Germinal center (tissue), 1 donor: ENCODE measurements around the gene ZNF396.

Source experiments
- DNase-seq: peaks from one replicate; pipeline ENCODE4 v3.0.0; 2012; ENCODE audit warnings: mixed read lengths, low spot score

Gene ZNF396

DNA sequence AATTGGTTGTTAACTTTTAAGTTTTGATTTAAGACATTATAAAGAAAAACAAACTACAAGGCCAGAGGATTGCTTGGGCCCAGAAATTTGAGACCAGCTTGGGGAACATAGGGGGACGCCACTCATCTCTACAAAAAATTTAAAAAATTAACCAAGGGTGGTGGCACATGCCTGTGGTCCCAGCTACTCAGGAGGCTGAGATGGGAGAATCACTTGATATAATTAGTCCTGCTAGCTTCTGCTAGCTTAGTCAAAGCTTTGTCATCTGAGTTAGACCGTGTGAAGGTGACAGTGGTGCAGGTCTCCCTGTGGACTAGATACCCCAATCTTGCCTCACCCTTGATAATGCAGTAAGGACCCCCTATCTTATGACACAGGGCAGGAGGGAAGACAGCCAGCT is 6.0 kb upstream of the ZNF396 start:
- DNase-seq, result no peak

GRCh38 chr18:35379421-35379820 is 2.3 kb upstream of the ZNF396 start:
- DNase-seq, result no peak

GRCh38 chr18:35378574-35378896 is 1.4 kb upstream of the ZNF396 start:
- DNase-seq, result no peak

DNA sequence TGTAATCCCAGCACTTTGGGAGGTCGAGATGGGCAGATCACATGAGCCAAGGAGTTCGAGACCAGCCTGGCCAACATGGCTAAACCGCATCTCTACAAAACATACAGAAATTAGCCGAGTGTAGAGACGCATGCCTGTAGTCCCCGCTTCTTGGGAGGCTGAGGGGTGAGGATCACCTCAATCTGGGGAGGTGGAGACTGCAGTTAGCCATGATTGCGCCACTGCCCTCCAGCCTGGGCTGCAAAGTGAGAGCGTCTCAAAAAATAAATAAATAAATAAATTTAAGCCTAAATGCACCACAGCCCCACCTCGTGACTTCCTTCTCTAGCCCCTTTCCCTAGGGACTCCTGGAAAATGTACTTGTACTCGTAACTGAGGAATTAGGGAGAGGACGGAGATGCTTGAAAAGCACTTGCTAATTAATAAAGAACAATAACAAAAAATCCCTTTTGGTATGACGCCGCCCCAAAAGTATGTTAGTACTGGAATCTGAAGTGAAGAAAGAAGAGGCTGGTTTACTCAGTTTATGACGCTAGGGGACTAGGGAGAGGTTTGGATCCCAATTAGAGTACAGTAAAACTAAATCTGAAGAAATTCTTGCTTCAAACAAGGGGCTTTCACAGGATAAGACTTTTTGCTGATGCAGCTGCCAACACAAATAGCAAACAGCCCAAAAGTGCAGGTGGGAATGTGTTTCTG is 887 bp upstream of the ZNF396 start:
- no peak for DNase-seq

DNA sequence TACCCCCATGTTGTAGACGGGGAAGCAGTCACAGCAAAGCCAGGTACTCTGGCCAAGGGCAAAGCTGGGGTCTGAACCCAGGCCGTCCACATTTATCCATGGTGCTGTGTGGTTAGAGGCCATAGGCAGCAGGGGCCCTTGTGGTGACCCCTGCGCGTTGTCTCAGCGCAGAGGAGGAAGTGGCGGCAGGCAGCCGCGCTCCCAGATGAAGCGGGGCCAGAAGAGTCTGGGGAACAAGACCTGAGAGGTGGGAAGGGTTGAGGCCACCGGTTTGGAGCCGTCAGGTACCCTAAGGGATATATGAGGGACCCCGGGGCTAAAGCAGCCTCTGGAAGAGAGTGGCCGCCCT is 770 bp downstream of the ZNF396 start:
- peak; percentile 53 for DNase-seq

DNA sequence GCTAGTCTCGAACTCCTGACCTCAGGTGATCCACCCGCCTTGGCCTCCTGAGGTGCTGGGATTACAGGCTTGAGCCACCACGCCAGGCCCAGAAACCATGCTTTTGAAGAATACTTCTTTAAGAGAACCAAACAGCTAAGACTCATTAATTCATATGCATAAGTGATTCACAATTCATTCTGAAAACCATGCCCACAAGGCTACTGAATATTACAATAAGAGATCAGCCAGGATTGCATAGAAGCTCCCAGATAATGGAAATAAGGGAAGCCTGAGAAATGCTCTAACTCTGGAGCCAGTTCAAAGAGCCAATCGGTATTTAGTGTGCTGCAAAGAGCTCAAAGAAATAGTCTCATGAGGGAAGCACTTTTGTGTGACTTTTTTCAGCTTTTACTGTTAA is 2.4 kb downstream of the ZNF396 start:
- DNase-seq, result no peak

- DNase-seq, result no peak
Measured at GRCh38 chr18:35371412-35372195, 5.5 kb downstream of the ZNF396 start.

- DNase-seq, result no peak
Measured at GRCh38 chr18:35369126-35369525, 8.0 kb downstream of the ZNF396 start.

DNA sequence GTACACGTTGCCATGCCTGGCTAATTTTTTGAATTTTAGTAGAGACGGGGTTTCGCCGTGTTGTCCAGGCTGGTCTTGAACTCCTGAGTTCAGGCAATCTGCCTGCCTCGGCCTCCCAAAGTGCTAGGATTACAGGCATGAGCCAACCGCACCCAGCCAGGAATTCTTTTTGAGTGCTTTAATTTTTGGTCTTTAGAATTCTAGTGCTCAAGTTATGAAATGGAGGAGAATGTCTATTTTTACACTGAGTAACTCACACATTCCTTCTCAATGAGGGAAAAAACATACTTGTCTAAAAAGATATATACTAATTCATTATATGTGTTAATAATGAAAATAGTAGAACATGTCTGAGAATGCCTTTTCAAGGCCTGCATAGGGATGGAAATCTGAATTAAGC is 8.5 kb downstream of the ZNF396 start:
- DNase-seq, result no peak

DNA sequence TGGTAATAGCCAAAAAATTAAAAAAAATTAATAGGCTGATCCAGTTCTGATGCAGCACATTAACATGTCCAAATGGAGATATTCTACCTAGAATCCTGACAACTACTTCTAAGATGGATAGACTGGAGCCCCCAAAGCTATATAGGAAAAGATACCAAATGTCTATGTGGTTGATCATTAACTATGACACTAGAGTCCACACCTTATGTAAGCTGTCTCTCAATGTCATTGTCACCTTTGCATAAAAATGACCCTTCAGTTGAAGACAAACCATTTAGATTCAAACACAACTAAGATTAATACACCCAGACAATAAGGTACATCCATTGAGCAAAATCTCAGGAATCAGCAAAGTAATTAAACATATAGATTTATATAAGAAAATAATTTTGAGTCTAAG is 14.6 kb downstream of the ZNF396 start:
- DNase-seq, result no peak

- DNase-seq, result no peak
Measured at GRCh38 chr18:35361570-35362321, 15.4 kb downstream of the ZNF396 start.

- DNase-seq, result peak; percentile 76
Measured at GRCh38 chr18:35355140-35355618, 22.0 kb downstream of the ZNF396 start.

- DNase-seq, result no peak
Measured at GRCh38 chr18:35352778-35353177, 24.4 kb downstream of the ZNF396 start.

DNA sequence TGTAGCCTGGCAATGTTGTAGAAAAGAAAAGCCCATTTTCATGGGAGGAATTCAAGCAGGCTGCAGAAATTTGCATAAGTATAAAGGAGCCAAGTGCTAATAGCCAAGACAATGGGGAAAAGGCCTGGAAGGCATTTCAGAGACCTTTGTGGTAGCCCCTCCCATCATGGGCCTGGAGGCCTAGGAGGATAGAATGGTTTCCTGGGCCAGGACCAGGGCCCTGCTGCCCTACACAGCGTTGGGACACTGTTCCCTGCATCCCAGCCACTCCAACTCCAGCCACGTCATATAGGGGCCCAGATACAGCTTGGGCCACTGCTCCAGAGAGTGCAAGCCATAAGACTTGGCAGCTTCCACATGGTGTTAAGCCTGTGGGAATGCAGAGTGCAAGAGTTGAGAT is 24.9 kb downstream of the ZNF396 start:
- no peak for DNase-seq

GRCh38 chr18:35348001-35348400 is 29.1 kb downstream of the ZNF396 start:
- no peak for DNase-seq

DNA sequence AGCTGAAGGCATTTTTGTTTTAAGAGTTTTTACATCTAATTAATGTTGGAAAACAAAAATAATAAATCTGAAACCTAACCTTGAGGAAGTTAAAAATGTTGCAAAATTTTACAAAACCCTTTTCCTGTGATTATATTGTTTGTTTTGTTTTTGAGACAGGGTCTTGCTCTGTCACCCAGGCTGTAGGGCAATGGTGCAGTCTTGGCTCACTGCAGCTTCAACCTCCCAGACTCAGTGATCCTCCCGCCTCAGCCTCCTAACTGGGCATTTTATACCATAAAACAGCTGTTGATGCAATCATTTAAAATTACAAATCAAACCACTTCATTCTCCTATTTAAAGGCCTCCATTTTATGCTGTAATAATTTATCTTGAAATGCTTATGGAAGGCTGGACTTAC is 31.2 kb downstream of the ZNF396 start:
- no peak for DNase-seq

GRCh38 chr18:35345460-35345921 is 31.6 kb downstream of the ZNF396 start:
- peak; percentile 36 for DNase-seq

DNA sequence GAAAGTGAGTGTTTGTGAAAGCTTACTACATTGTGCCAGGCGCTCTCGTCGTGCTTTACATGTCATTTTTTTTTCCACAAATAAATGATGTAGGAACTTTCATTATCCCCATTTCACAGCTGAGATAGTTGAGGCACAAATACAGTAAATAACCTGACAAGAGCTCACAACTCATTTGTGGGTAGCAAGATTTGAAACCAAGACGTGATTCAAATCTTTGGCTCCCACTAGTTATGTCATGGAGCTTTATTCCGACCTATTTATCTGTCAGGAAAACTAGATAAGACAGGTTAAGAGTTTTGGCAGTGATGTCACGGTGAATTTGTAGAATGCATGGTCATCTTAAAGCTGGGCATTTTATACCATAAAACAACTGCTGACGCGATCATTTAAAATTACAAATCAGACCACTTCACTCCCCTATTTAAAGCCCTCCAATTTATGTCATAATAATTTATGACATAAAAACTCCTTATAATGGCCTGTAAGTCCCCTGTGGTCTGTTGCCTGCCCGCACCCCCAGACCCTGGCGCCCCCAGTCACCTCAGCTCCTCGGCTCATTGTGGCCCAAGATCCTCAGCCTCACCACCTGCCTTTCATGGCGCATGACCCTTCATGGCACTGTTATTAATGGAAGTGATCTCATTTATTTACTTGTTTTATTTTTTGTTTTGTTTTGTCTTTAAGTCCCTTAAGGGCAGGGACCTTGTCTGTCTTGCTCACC is 32.2 kb downstream of the ZNF396 start:
- DNase-seq, result peak; percentile 3

DNA sequence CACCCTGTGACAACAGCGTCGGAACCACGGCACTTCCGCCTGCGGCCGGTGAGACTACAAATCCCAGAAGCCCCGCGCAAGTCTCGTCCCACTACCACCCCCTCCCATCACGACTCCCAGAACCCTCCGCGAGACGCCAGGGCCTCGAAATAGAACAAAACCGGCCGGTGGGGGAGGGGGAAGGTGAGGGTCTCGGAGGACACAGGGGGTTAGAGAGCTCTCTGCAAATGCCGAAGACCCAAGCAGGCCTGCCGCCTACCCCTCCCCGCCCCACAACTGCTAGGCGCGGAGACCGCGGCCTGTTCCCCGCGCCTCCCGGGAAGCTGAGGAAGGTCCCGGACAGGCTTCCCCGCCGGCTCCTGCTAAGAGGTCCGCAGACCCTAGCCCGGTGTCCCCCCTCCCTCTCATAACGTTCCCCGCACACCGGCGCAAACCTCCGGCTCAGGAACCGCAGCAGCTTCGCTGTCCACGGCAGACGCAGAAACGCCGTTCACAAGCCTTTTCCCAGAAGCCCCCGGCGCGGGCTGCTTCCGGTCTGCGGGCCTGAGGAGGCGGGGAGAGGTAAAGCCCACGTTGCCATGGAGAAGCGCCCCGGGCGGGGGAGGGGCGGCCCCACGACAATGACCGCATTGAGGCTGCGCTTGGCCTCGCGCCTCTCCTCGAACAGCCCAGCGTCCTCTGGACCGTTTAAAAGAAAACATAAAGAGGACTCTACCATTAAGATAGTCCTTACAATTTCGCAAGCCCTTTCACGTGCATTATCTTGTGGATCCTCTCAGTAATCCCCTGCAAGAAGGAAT is 33.0 kb downstream of the ZNF396 start, which contains the start of gene ZNF24:
ZNF24 (minus strand) TSS at position 485 of the 800 bp plus-strand sequence. CDS start 3,770 bp downstream, outside the sequence.
- peak; percentile 96 for DNase-seq

DNA sequence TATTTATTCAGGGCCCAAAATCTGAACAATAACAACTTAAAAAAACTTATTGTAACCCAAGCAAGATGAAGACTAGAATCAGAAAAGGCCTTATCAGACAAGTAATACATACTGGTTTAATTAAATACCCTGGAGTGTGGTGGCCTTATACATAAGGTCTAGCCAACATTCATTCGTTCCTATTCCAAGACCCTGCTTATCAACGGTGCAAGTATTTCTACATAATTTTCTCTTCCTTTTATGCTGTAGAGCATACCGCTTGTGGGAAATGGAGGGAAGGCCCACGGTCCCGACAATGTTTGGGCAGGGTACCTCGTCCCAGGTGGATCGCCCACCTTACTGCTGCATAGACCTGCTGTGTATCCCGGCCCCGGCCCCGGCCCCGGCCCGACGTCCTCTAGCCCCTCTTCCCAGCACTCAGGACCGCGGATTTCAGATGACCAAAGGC is 33.6 kb downstream of the ZNF396 start:
- DNase-seq, result no peak

DNA sequence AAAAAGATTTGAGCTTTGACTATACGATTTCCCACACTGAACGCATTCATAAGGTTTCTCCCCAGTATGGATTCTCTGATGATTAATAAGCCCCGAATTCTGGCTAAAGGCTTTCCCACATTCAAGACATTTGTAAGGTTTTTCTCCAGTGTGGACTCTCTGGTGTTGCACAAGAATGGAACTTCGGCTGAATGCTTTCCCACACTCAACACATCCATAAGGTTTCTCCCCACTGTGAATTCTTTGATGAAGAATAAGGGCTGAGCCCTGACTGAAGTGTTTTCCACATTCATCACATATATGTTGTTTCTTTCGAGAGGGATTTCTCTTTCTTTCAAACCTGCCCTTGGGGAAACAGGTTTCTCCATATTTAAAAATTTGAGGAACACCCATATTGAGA is 39.9 kb downstream of the ZNF396 start:
- no peak for DNase-seq
